Loucy (cell line): ENCODE results near the gene MAPK1.

Experiments used
- EZH2phosphoT487 ChIP-seq: fragments of 200-600 bp; IDR thresholded peaks from 2 replicates; pipeline ENCODE4 v1.6.1; 2018; ENCODE audit warnings: antibody characterized with exemption, mild to moderate bottlenecking, moderate library complexity, borderline replicate concordance
- TF ChIP-seq, protein P1 (sequence below): fragments of 200-600 bp; sonication (generic); conservative IDR thresholded peaks from 2 replicates; pipeline ENCODE4 v1.5.1; 2014; ENCODE audit warnings: mild to moderate bottlenecking, antibody characterized with exemption, low read length

DNA sequence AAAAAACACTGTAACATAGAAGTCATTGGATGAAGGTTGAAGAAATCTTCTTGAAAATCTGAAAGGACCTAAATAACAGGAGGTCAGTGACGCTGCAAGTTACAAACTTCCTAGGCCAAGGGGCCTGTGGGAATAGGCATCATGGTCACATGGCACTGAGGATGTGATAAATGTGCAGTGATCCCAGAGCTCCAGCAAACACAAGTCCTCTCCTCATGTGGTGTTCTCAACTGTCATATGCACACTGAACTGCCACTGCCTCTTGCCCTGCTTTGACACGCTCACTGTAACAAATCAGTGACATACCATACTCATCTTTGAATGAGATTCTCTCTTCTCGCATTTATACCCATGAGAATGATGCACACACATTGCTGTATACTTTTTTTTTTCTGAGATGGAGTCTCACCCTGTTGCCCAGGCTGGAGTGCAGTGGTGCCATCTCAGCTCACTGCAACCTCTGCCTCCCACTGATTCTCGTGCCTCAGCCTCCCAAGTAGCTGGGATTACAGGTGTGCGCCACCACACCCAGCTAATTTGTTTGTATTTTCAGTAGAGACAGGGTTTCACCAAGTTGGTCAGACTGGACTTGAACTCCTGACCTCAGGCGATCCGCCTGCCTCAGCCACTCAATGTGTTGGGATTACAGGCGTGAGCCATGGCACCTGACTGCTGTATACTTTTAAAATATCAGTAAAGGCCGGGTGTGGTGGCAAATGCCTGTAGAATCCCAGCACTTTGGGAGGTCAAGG, 66.7 kb downstream of the MAPK1 start:
- TF ChIP-seq, protein P1, sequence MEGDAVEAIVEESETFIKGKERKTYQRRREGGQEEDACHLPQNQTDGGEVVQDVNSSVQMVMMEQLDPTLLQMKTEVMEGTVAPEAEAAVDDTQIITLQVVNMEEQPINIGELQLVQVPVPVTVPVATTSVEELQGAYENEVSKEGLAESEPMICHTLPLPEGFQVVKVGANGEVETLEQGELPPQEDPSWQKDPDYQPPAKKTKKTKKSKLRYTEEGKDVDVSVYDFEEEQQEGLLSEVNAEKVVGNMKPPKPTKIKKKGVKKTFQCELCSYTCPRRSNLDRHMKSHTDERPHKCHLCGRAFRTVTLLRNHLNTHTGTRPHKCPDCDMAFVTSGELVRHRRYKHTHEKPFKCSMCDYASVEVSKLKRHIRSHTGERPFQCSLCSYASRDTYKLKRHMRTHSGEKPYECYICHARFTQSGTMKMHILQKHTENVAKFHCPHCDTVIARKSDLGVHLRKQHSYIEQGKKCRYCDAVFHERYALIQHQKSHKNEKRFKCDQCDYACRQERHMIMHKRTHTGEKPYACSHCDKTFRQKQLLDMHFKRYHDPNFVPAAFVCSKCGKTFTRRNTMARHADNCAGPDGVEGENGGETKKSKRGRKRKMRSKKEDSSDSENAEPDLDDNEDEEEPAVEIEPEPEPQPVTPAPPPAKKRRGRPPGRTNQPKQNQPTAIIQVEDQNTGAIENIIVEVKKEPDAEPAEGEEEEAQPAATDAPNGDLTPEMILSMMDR: no peak
- no peak for TF ChIP-seq EZH2phosphoT487
